ENCODE results near the gene ACACA. TPM values are rescaled to one million over a fixed set of nuclear protein-coding genes. Genes with fewer than 3 reads are reported as not detected.

ACACA gene
- total RNA-seq, 4 donors from 2014 or later: 30.0 to 69.7 (median 49.9) TPM

GRCh38 chr17:37200497-37200896 is 206.1 kb downstream of the ACACA start:
- Histone ChIP-seq H3K27me3 (no peaks in the 10 kb centered on the region), H3K27ac (no peak overlapping the region), H3K4me1 (no peaks in the 10 kb centered on the region), H3K9me3 (no peaks in the 10 kb centered on the region), H3K36me3 (peaks cover 0 to 28% (median 0%) of the 10 kb centered on the region in 3 donors), H3K4me3 (no peak overlapping the region)
- TF ChIP-seq POLR2A (IDR thresholded peaks at IDR 0.05) (no peak), EP300 (IDR thresholded peaks at IDR 0.05) (no peak)
- TF ChIP-seq, protein P1, sequence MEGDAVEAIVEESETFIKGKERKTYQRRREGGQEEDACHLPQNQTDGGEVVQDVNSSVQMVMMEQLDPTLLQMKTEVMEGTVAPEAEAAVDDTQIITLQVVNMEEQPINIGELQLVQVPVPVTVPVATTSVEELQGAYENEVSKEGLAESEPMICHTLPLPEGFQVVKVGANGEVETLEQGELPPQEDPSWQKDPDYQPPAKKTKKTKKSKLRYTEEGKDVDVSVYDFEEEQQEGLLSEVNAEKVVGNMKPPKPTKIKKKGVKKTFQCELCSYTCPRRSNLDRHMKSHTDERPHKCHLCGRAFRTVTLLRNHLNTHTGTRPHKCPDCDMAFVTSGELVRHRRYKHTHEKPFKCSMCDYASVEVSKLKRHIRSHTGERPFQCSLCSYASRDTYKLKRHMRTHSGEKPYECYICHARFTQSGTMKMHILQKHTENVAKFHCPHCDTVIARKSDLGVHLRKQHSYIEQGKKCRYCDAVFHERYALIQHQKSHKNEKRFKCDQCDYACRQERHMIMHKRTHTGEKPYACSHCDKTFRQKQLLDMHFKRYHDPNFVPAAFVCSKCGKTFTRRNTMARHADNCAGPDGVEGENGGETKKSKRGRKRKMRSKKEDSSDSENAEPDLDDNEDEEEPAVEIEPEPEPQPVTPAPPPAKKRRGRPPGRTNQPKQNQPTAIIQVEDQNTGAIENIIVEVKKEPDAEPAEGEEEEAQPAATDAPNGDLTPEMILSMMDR (IDR thresholded peaks at IDR 0.05): no peak
- no peak for DNase-seq (ENCODE audit: low spot score in 2 of 2)
- WGBS, 2 donors: 92 to 96% methylated on average over 2 of the region's 2 CpGs

DNA sequence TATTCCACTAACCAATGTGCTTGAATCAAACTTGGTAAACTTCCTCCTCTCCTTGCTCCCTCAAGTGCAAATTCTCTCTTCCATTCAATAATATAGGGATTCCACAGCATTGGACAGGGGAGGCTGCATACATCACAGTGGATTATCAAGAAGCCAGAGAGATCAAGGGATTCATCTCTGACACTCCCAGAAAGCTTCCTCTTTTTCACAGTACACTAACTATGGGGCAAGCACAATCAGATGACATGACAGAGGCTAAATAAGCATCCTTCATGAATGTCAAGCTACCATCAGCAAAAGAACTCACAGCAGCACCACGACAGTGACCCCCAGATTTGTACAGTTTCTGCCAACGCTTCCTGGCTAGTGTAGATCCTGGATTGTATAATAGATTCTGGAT is 209.3 kb downstream of the ACACA start:
- no peaks in the 10 kb centered on the region for H3K36me3 ChIP-seq
- H3K4me1 ChIP-seq: no peaks in the 10 kb centered on the region
- H3K4me3 ChIP-seq: no peak overlapping the region
- no peak for TF ChIP-seq EP300 (IDR thresholded peaks at IDR 0.05)
- TF ChIP-seq POLR2A (IDR thresholded peaks at IDR 0.05): no peak
- TF ChIP-seq, protein P1 (IDR thresholded peaks at IDR 0.05): no peak
- WGBS, 2 donors: 81 to 92% methylated on average over 2 of the region's 2 CpGs
- no peak for DNase-seq (ENCODE audit: low spot score in 2 of 2)
- no peaks in the 10 kb centered on the region for H3K9me3 ChIP-seq
- no peaks in the 10 kb centered on the region for H3K27me3 ChIP-seq
- no peak overlapping the region for H3K27ac ChIP-seq

DNA sequence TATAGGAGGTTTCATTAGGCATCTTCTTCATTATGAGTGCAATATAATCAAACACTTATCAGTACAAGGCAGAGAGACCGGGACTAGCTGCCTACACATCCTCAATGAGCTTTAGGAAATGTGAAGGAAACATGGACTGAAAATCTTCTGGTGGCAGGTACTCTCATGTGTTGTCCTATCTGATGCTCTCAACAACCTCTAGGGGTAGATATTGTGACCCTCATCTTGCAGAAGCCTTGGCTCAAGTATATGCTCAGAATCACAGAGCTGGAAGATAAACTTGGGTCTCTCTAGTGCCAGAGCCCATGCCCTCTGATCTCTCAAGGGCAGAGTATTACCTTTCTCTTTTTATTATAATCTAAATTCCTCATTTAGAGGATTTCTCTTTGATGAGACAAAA is 212.4 kb downstream of the ACACA start:
- WGBS, 2 donors: 87 to 100% methylated on average over 1 of the region's 1 CpG
- TF ChIP-seq POLR2A (IDR thresholded peaks at IDR 0.05) (no peak), EP300 (IDR thresholded peaks at IDR 0.05) (no peak)
- TF ChIP-seq, protein P1 (IDR thresholded peaks at IDR 0.05): no peak
- Histone ChIP-seq H3K27ac (no peak overlapping the region), H3K27me3 (no peaks in the 10 kb centered on the region), H3K4me3 (no peak overlapping the region), H3K36me3 (peaks cover 0 to 27% (median 6%) of the 10 kb centered on the region in 3 donors), H3K4me1 (no peaks in the 10 kb centered on the region), H3K9me3 (no peaks in the 10 kb centered on the region)
- no peak for DNase-seq (ENCODE audit: low spot score in 2 of 2)

GRCh38 chr17:37191219-37191618 is 215.4 kb downstream of the ACACA start:
- no peaks in the 10 kb centered on the region for H3K9me3 ChIP-seq
- no peak overlapping the region for H3K27ac ChIP-seq
- peaks cover 0 to 55% (median 6%) of the 10 kb centered on the region in 3 donors for H3K36me3 ChIP-seq
- DNase-seq (ENCODE audit: low spot score in 2 of 2): no peak
- WGBS, 2 donors: 95 to 98% methylated on average over 2 of the region's 2 CpGs
- H3K4me3 ChIP-seq: no peak overlapping the region
- TF ChIP-seq, protein P1 (IDR thresholded peaks at IDR 0.05): no peak
- no peak for TF ChIP-seq POLR2A (IDR thresholded peaks at IDR 0.05)
- TF ChIP-seq EP300 (IDR thresholded peaks at IDR 0.05): no peak
- H3K4me1 ChIP-seq: no peaks in the 10 kb centered on the region
- H3K27me3 ChIP-seq: no peaks in the 10 kb centered on the region

GRCh38 chr17:37190493-37190892 is 216.1 kb downstream of the ACACA start:
- H3K27me3 ChIP-seq: no peaks in the 10 kb centered on the region
- H3K27ac ChIP-seq: no peak overlapping the region
- H3K9me3 ChIP-seq: no peaks in the 10 kb centered on the region
- TF ChIP-seq POLR2A (IDR thresholded peaks at IDR 0.05) (no peak), EP300 (IDR thresholded peaks at IDR 0.05) (no peak)
- TF ChIP-seq, protein P1 (IDR thresholded peaks at IDR 0.05): no peak
- no peaks in the 10 kb centered on the region for H3K4me1 ChIP-seq
- no peak overlapping the region for H3K4me3 ChIP-seq
- peaks cover 0 to 61% (median 6%) of the 10 kb centered on the region in 3 donors for H3K36me3 ChIP-seq
- DNase-seq (ENCODE audit: low spot score in 2 of 2): no peak

Data from tibial nerve (tissue), 4 donors.